HG02973 (cell line): ENCODE measurements around the gene C2orf76.
"Not testable (repeated sequence)": the region's sequence is repeated elsewhere in the genome, so short reads cannot be mapped to it uniquely, and the experiment has no call there.

Source experiments
- ATAC-seq: cut with Tn5 transposase; IDR thresholded peaks from one replicate; pipeline ENCODE4 v1.9.1; 2021; ENCODE audit warnings: moderate library complexity; ENCODE audit not compliant: unreplicated experiment

C2orf76 gene

GRCh38 chr2:119301413-119301812 is 65.2 kb downstream of the C2orf76 start:
- ATAC-seq: no peak

- no peak for ATAC-seq
Measured at GRCh38 chr2:119295688-119296375, 70.8 kb downstream of the C2orf76 start.

DNA sequence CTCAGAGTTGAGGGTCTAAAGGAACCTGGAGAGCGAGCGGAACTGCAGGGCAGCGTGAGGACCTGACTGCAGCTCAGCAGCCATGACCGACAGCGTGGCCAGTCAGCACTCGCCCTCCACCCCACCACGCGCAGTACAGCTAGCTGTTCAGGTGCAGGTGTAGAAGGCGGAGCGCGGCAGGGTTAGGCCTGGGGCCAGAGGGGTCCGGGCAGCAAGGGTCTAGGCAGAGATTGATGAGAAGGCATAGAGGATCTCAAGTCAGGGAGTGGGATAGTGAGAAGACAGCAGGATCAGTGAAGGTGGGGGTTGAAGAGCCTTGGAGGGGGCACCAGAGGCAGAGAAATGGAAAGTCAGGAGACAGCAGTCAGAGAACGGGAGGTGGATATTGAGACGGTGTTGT is 72.0 kb downstream of the C2orf76 start:
- ATAC-seq: no peak

DNA sequence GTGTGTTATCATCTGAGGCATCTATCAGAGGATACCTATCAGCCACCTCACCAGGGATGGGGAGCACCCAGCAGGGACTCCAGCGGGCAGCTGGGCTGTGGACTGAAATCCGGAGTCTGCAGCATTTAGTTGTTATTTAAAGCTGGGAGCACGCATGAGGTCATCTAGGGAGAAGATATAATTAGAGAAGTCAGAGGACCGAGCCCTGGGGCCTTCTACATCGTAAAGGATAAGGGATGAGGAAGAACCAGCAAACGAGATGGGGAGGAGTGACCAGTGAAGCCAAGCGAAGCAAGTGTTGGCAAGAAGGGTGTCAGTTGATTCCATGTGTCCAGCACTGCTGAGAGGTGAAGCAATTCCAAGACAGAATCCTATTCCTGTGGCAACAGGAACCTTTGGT is 72.7 kb downstream of the C2orf76 start:
- ATAC-seq: no peak

DNA sequence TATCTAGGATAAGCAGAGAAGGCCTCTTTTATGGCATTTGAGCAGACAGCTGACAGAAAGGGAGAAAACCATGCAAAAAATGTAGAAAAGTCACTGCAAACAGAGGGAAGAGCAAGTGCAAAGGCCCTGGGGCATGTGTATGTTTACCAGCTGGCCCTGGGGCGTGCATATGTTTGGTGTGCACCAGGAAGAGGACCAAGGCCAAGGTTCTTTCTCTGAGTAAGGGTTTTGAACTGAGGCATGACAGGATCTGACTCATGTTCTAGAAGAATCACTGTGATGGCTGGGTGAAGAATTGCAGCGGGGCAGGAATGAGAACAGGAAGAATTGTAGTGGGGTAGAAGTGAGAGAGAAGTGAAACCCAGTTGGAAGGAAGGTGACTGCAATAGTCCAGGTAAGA is 73.4 kb downstream of the C2orf76 start:
- ATAC-seq: no peak

- peak; percentile 61 for ATAC-seq
Measured at GRCh38 chr2:119292226-119292625, 74.4 kb downstream of the C2orf76 start.

- ATAC-seq: no peak
Measured at GRCh38 chr2:119291588-119292167, 75.0 kb downstream of the C2orf76 start.

GRCh38 chr2:119290859-119291587 is 75.6 kb downstream of the C2orf76 start:
- peak; percentile 77 for ATAC-seq

GRCh38 chr2:119289642-119290041 is 77.0 kb downstream of the C2orf76 start:
- ATAC-seq: no peak

- ATAC-seq: no peak
Measured at GRCh38 chr2:119289093-119289492, 77.5 kb downstream of the C2orf76 start.

GRCh38 chr2:119288576-119288975 is 78.1 kb downstream of the C2orf76 start:
- no peak for ATAC-seq

- ATAC-seq: no peak
Measured at GRCh38 chr2:119286661-119287060, 80.0 kb downstream of the C2orf76 start.

DNA sequence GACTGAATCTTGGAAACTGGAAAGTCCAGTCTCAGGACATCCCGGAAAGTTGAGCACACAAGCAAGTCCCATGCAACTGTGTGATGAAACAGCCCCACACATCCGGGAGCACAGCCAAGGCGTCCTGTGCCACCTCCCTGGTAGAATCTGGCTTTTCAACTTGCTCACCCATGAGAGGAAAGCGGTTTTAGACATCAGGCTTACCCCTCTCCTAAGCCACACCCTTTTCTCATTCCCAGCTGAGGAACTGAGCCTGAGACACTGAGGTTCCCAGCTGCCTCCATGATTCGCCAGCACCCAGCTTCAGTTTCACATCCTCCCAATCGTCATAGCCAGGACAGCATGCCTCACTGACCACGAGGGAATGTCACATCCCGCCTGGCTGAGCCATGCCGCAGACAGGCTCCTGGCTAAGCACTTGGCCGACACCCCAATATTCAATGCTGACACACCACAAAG is 82.7 kb downstream of the C2orf76 start:
- ATAC-seq: no peak

GRCh38 chr2:119282996-119283511 is 83.6 kb downstream of the C2orf76 start:
- ATAC-seq: no peak

DNA sequence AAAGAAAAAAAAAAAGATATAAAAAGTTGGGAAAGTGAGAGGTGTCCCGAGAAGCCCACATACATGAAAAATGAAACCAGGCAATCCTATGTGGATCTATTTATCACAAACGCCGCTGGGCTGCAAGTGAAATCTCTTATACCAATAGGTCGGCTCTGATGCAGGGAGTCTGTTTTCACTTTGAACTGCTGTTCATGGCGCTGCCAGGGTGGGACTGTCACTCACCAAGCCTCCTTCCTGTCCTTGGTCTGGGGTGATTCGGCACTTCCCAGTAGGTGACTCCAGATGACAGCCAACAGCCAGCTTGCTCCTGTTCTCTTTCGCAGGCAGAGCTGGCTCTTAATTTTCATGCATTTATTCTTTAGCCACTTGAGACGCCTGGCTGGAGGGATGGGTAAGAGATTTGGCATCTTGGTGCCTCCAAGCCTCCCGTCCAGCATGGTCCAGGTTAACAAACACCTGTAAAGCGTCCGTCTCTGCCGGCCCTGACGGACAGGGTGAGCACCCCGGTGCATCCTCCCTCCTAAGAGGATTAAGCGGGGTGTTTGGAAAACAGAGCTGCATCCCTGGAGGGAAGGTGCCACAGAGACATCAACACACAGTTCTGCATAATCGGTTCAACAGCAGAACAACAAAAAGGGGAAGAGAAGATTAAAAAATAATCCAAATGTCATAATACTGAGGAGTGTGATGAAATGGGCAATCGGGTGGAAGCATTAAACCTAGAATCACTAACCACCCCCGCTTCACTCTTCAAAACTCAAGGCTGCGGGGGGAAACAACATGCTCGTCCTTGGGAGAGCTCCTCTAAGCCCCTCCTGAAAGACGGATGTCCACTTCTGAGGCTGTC is 84.3 kb downstream of the C2orf76 start:
- no peak for ATAC-seq

- ATAC-seq: no peak
Measured at GRCh38 chr2:119280680-119281079, 86.0 kb downstream of the C2orf76 start.

DNA sequence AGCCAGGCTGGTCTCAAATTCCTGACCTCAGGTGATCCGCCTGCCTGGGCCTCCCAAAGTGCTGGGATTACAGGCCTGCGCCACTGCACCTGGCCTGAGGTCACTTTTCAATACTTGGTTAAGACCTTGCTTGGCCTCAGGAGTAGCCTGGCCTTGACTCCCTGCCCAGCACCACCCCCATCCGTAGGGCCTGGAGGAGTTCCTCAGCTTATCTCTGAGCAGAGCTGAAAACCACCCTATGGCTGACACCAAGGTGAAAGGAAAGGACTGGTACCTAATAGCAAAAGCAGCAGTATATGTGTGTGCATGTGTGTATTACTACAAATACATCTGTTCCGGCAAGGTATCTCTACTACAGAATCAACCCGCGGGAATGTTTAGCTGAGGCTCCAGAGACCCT is 87.0 kb downstream of the C2orf76 start:
- no peak for ATAC-seq

DNA sequence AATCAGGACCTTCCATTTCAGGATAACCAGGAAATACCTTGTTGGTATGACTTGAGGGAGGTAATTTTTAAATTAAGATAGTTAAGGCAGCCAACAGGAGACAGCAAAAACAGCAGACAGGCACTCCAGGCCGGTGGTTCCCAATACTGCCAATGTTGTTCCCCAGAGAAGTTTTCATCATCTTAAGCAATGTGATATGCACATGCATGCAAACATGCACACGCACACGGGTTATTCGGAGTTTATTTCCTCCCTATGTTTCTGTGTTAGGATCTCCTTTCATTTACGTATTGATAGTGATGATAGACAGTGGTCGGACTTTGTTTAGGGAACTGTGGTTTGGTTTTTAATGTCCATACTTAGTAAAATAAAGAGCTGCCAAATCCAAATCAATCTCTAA is 87.7 kb downstream of the C2orf76 start:
- ATAC-seq: no peak

DNA sequence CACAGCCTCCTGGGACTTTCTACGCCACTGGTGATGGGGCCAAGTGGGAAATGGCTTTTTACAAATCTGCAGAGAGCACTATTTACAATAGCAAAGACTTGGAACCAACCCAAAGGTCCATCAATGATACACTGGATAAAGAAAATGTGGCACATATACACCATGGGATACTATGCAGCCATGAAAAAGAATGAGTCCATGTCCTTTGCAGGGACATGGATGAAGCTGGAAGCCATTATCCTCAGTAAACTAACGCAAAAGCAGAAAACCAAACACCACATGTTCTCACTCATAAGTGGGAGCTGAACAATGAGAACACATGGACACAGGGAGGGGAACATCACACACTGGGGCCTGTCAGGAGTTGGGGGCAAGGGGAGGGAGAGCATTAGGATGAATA is 88.2 kb downstream of the C2orf76 start:
- ATAC-seq: not testable (repeated sequence)

- no peak for ATAC-seq
Measured at GRCh38 chr2:119276864-119277263, 89.8 kb downstream of the C2orf76 start.

DNA sequence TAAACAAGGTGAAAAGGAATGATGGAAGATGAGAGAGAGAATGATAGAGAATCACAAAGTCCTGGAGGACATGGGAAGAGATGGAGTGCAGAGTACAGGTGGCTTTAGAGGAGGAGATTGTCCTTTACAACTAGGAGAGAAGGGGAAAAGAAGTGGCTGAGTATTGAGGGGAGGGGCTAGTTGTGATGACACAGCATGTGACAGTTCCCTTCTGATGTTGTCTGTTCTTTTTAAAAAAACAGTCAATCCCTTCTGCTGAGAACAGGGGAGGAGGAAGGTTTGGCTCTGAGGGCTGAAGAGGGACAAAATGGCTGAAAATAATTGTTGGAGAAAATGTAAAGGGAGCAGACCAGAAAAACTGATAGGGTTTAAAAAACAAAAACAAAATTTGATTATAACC is 99.0 kb downstream of the C2orf76 start:
- ATAC-seq: no peak
